ENCODE data around the gene ANO6. TPM values are rescaled to one million over a fixed set of nuclear protein-coding genes. Genes with fewer than 3 reads are reported as not detected.

Gene ANO6
- total and polyA plus RNA-seq, 10 donors = 2.3 to 38.5 (median 31.7) TPM

- intact Hi-C loops (cut with DNase I; ENCODE audit: low total_unique reads) = no loop called here
- peak overlapping the region in 2 of 8 donors; percentile 71 to 73 for H3K27ac ChIP-seq
- WGBS, 5 donors = 62 to 93% (median 79%) methylated on average over 3 of the region's 3 CpGs
Observed at GRCh38 chr12:45204757-45205156, 11.1 kb upstream of the ANO6 start.

GRCh38 chr12:45205165-45205825 is 10.6 kb upstream of the ANO6 start:
- no peaks in the 10 kb centered on the region for H3K9me3 ChIP-seq
- DNase-seq = no peak
- H3K27ac ChIP-seq = peak overlapping the region in 5 of 8 donors; percentile 27 to 73 (median 70)
- H3K4me1 ChIP-seq = peaks cover 2 to 40% (median 23%) of the 10 kb centered on the region in 6 donors
- H3K27me3 ChIP-seq (replicated peaks in 1 of 7) = no peaks in the 10 kb centered on the region
- WGBS, 5 donors = 63 to 85% (median 71%) methylated on average over 4 of the region's 4 CpGs
- intact Hi-C loops (cut with DNase I; ENCODE audit: low total_unique reads) = no loop called here
- peak overlapping the region in 1 of 8 donors; percentile 35 for H3K4me3 ChIP-seq
- TF ChIP-seq POLR2A (IDR thresholded peaks at IDR 0.05) (no peak), CTCF (IDR thresholded peaks at IDR 0.05 in 8 of 11, conservative IDR thresholded peaks at IDR 0.05 in 3 of 11) (no peak)
- no peaks in the 10 kb centered on the region for H3K36me3 ChIP-seq

More at GRCh38 chr12:45204757-45205156, 11.1 kb upstream of the ANO6 start:
- H3K36me3 ChIP-seq = no peaks in the 10 kb centered on the region
- no peak for DNase-seq
- peaks cover 7 to 43% (median 29%) of the 10 kb centered on the region in 6 donors for H3K4me1 ChIP-seq
- no peak overlapping the region for H3K4me3 ChIP-seq
- H3K27me3 ChIP-seq (replicated peaks in 1 of 7) = no peaks in the 10 kb centered on the region
- TF ChIP-seq POLR2AphosphoS5 (IDR thresholded peaks at IDR 0.05) (no peak), POLR2A (IDR thresholded peaks at IDR 0.05) (no peak), CTCF (IDR thresholded peaks at IDR 0.05 in 8 of 11, conservative IDR thresholded peaks at IDR 0.05 in 3 of 11) (no peak)
- no peaks in the 10 kb centered on the region for H3K9me3 ChIP-seq

GRCh38 chr12:45208604-45209487 is 7.0 kb upstream of the ANO6 start:
- H3K27me3 ChIP-seq (replicated peaks in 1 of 7) = no peaks in the 10 kb centered on the region
- intact Hi-C loops (cut with DNase I; ENCODE audit: low total_unique reads) = no loop called here
- TF ChIP-seq CTCF (IDR thresholded peaks at IDR 0.05 in 8 of 11, conservative IDR thresholded peaks at IDR 0.05 in 3 of 11) = no peak
- no peak for TF ChIP-seq POLR2A (IDR thresholded peaks at IDR 0.05)
- TF ChIP-seq POLR2AphosphoS5 (IDR thresholded peaks at IDR 0.05) = no peak
- H3K4me3 ChIP-seq = no peak overlapping the region
- DNase-seq = no peak
- no peaks in the 10 kb centered on the region for H3K9me3 ChIP-seq
- peaks cover 0 to 26% (median 13%) of the 10 kb centered on the region in 6 donors for H3K4me1 ChIP-seq
- no peaks in the 10 kb centered on the region for H3K36me3 ChIP-seq
- no peak overlapping the region for H3K27ac ChIP-seq
- WGBS, 5 donors = 84 to 88% (median 87%) methylated on average over 9 of the region's 9 CpGs

- Histone ChIP-seq H3K36me3 (no peaks in the 10 kb centered on the region), H3K9me3 (no peaks in the 10 kb centered on the region), H3K27me3 (replicated peaks in 1 of 7) (no peaks in the 10 kb centered on the region), H3K27ac (no peak overlapping the region), H3K4me1 (peaks cover 6 to 31% (median 19%) of the 10 kb centered on the region in 6 donors), H3K4me3 (no peak overlapping the region)
- TF ChIP-seq CTCF (IDR thresholded peaks at IDR 0.05 in 8 of 11, conservative IDR thresholded peaks at IDR 0.05 in 3 of 11) (no peak), POLR2A (IDR thresholded peaks at IDR 0.05) (no peak), POLR2AphosphoS5 (IDR thresholded peaks at IDR 0.05) (no peak)
- 76 to 96% (median 89%) methylated on average over 2 of the region's 2 CpGs for WGBS, 5 donors
- intact Hi-C loops (cut with DNase I; ENCODE audit: low total_unique reads) = no loop called here
- no peak for DNase-seq
Observed at GRCh38 chr12:45209784-45210183, 6.1 kb upstream of the ANO6 start.
